Thyroid gland (tissue), 4 donors: ENCODE data around the gene PPIA.

Experiments used
- CTCF ChIP-seq, 6 experiments: fragments of 200-600 bp in 3 of 6; fragments of 450-650 bp in 3 of 6; sonication (generic) in 3 of 6; IDR thresholded peaks; one replicate each; pipeline ENCODE4 v1.5.1; 2016 to 2019; ENCODE audit warnings: antibody characterized with exemption in 6 of 6, mild to moderate bottlenecking in 2 of 6, inconsistent platforms in 1 of 6, moderate library complexity in 1 of 6
- POLR2A ChIP-seq, 2 donors: fragments of 450-650 bp; IDR thresholded peaks; one replicate each; pipeline ENCODE4 v1.6.1; 2017; ENCODE audit warnings: antibody characterized with exemption in 2 of 2, mild to moderate bottlenecking in 2 of 2, moderate library complexity in 1 of 2

- no peak for TF ChIP-seq CTCF (IDR thresholded peaks at IDR 0.05)
- TF ChIP-seq POLR2A (IDR thresholded peaks at IDR 0.05): no peak
These were observed 46.1 kb upstream of the PPIA start for GRCh38 chr7:44750424-44750823.
